ENCODE measurements around the gene KLRD1. TPM values are rescaled to one million over a fixed set of nuclear protein-coding genes. Genes with fewer than 3 reads are reported as not detected.
"Not testable (repeated sequence)": the region's sequence is repeated elsewhere in the genome, so short reads cannot be mapped to it uniquely, and the experiment has no call there.

KLRD1 gene
- total RNA-seq, 2 experiments from 2014 or later: 0.22 to 0.26 TPM

DNA sequence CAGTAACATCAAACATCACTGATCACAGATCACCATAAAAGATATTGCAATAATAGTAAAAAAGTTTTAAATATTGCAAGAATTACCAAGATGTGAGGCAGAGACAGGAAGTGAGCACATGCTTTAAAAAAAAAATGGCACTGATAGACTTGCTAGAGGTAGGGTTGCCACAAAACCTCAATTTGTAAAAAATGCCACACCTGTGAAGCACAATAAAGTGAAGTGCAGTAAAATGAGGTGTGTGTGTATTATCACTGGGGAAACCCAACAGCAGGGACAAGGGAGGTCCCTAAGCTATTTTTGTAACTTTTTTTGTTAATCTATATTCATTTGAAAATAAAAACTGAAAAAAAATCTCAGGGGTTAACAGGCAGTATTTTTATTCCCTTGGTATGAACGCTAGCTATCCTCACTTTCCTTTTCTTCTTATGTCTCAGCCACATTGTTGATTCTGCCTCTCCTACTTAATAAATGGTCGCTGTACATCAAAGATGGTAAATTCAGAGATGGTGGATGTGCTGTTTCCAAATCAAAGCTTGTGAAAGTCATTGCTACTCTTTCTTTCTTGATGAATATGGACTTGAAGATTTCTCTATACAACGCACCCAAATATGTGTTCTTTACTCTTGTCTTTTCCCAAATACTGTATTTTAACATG lies 14.0 kb upstream of the KLRD1 start:
- no peak for DNase-seq
- Mint-ChIP-seq H3K27ac (no peak overlapping the region), H3K9me3 (no peaks in the 10 kb centered on the region), H3K36me3 (no peaks in the 10 kb centered on the region), H3K4me1 (ENCODE audit: low read depth) (peaks cover 17% of the 10 kb centered on the region), H3K4me3 (no peak overlapping the region), H3K27me3 (peaks cover 10% of the 10 kb centered on the region)
- CTCF ChIA-PET: interaction anchor here (0.5 to 1.1 kb wide), 3 partner anchors 9 to 1213 kb away, joined by 3 read pairs; no protein-coding TSS in a partner anchor
- intact Hi-C loops (cut with micrococcal nuclease): loop anchor here (1.0 kb wide), 2 partner anchors 11 to 27 kb away; no protein-coding TSS in a partner anchor
- POLR2A ChIA-PET: interaction anchor here (1.5 kb wide), 1 partner anchor 25 kb away, joined by 3 read pairs; no protein-coding TSS in a partner anchor

- peak; percentile 53 for DNase-seq
- intact Hi-C loops (cut with micrococcal nuclease): loop anchor here (5.0 to 10.0 kb wide), 4 partner anchors 154 to 559 kb away; partner anchors contain the start of genes CLEC2B and STYK1
- H3K9me3 Mint-ChIP-seq: no peaks in the 10 kb centered on the region
- H3K4me1 Mint-ChIP-seq (ENCODE audit: low read depth): peaks cover 49% of the 10 kb centered on the region
- H3K27me3 Mint-ChIP-seq: peaks cover 23% of the 10 kb centered on the region
- ChIA-PET CTCF (interaction anchor here (1.0 kb wide), 1 partner anchor 21 kb away, joined by 3 read pairs; no protein-coding TSS in a partner anchor), POLR2A (interaction anchor here (0.8 to 0.9 kb wide), 2 partner anchors 17 to 20 kb away, joined by 3 to 4 read pairs; no protein-coding TSS in a partner anchor)
- H3K4me3 Mint-ChIP-seq: no peak overlapping the region
- H3K27ac Mint-ChIP-seq: no peak overlapping the region
- no peaks in the 10 kb centered on the region for H3K36me3 Mint-ChIP-seq
These were observed 6.6 kb upstream of the KLRD1 start for GRCh38 chr12:10301103-10301502.

DNA sequence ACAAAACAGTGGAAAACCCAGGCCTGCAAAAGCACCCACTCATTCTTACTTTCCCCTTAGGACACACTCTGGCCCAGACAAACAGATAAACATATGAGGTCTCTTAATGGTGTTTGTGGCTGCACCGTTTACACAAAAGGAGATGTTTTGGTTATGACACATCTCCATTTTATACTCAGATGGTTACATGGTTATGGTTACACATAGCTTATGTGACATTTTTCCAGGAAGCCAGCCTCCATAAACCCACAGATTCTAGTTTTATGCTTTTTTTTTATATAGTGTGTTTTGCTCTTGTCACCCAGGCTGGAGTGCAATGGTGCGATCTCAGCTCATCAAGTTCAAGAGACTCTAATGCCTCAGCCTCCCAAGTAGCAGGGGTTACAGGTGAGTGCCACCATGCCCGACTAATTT lies 3.5 kb upstream of the KLRD1 start:
- CTCF ChIA-PET: interaction anchor here (0.7 to 1.9 kb wide), 3 partner anchors 16 to 446 kb away, joined by 3 to 7 read pairs (median 7); no protein-coding TSS in a partner anchor
- Mint-ChIP-seq H3K36me3 (no peaks in the 10 kb centered on the region), H3K9me3 (no peaks in the 10 kb centered on the region), H3K27ac (peak overlapping the region; percentile 46), H3K4me1 (ENCODE audit: low read depth) (peaks cover 44% of the 10 kb centered on the region), H3K27me3 (peaks cover 21% of the 10 kb centered on the region), H3K4me3 (no peak overlapping the region)
- intact Hi-C loops (cut with micrococcal nuclease): loop anchor here (1.0 to 10.0 kb wide), 11 partner anchors 11 to 562 kb away; partner anchors contain the start of genes CLEC2B, GABARAPL1, STYK1 and YBX3
- POLR2A ChIA-PET: interaction anchor here (0.7 to 3.0 kb wide), 4 partner anchors 14 to 80 kb away, joined by 3 to 14 read pairs (median 4); no protein-coding TSS in a partner anchor
- DNase-seq: peak; percentile 65

- peaks cover 44% of the 10 kb centered on the region for H3K4me1 Mint-ChIP-seq (ENCODE audit: low read depth)
- intact Hi-C loops (cut with micrococcal nuclease): loop anchor here (2.0 to 10.0 kb wide), 3 partner anchors 17 to 417 kb away; partner anchors contain the start of genes STYK1 and YBX3
- no peak overlapping the region for H3K27ac Mint-ChIP-seq
- peaks cover 23% of the 10 kb centered on the region for H3K27me3 Mint-ChIP-seq
- no peak overlapping the region for H3K4me3 Mint-ChIP-seq
- no peaks in the 10 kb centered on the region for H3K36me3 Mint-ChIP-seq
- ChIA-PET POLR2A (interaction anchor here (3.0 kb wide), 1 partner anchor 15 kb away, joined by 14 read pairs; no protein-coding TSS in a partner anchor), CTCF (interaction anchor here (1.3 kb wide), 1 partner anchor 70 kb away, joined by 7 read pairs; no protein-coding TSS in a partner anchor)
- no peak for DNase-seq
- H3K9me3 Mint-ChIP-seq: no peaks in the 10 kb centered on the region
These were observed 2.3 kb upstream of the KLRD1 start for GRCh38 chr12:10305411-10305810.

DNA sequence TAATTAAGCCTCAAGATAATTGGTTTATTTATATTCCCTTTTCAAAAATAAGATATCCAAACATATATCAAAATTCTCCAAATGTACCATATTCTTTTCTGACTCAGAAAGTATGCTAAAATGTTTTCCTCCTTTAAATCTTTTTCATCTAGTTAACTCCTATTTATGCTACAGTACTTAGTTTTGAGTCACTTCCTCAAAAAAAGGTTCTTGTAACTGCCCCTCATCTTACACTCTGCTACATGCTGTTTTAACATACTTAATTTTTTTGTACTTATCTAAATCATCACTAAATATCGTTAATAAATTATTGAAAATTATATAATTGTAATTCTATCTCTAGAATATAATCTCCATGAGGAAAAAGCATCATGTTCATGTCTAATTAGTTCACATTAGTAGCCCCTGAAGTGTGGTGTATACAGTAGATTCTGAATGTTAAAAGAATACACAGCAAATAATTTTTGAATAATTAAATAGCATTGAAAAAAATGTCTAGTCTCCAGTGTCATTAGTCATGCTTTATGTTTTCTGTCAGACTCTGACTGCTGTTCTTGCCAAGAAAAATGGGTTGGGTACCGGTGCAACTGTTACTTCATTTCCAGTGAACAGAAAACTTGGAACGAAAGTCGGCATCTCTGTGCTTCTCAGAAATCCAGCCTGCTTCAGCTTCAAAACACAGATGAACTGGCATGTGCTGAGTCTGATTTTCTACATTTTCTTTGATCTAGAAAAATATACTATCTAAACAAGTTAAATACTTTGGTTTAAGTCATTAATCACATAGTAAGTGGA lies 3.5 kb downstream of the KLRD1 start:
- H3K27ac Mint-ChIP-seq: no peak overlapping the region
- POLR2A ChIA-PET: no interaction called here
- no peak overlapping the region for H3K4me3 Mint-ChIP-seq
- H3K4me1 Mint-ChIP-seq (ENCODE audit: low read depth): no peaks in the 10 kb centered on the region
- DNase-seq: no peak
- H3K27me3 Mint-ChIP-seq: peaks cover 18% of the 10 kb centered on the region
- CTCF ChIA-PET: interaction anchor here (0.8 kb wide), 1 partner anchor 568 kb away, joined by 3 read pairs; no protein-coding TSS in a partner anchor
- H3K9me3 Mint-ChIP-seq: no peaks in the 10 kb centered on the region
- intact Hi-C loops (cut with micrococcal nuclease): no loop called here
- H3K36me3 Mint-ChIP-seq: no peaks in the 10 kb centered on the region

GRCh38 chr12:10319388-10319787 lies 11.7 kb downstream of the KLRD1 start:
- no peak overlapping the region for H3K27ac Mint-ChIP-seq
- CTCF ChIA-PET: interaction anchor here (0.7 to 1.4 kb wide), 3 partner anchors 12 to 17 kb away, joined by 3 to 7 read pairs (median 3); no protein-coding TSS in a partner anchor
- no peaks in the 10 kb centered on the region for H3K36me3 Mint-ChIP-seq
- no peak overlapping the region for H3K4me3 Mint-ChIP-seq
- POLR2A ChIA-PET: interaction anchor here (1.1 to 2.5 kb wide), 2 partner anchors 16 to 27 kb away, joined by 3 to 14 read pairs; no protein-coding TSS in a partner anchor
- intact Hi-C loops (cut with micrococcal nuclease): no loop called here
- H3K4me1 Mint-ChIP-seq (ENCODE audit: low read depth): peaks cover 24% of the 10 kb centered on the region
- no peaks in the 10 kb centered on the region for H3K9me3 Mint-ChIP-seq
- no peak for DNase-seq
- peaks cover 20% of the 10 kb centered on the region for H3K27me3 Mint-ChIP-seq

GRCh38 chr12:10320643-10321042 lies 13.0 kb downstream of the KLRD1 start:
- peaks cover 21% of the 10 kb centered on the region for H3K27me3 Mint-ChIP-seq
- peaks cover 24% of the 10 kb centered on the region for H3K4me1 Mint-ChIP-seq (ENCODE audit: low read depth)
- intact Hi-C loops (cut with micrococcal nuclease): loop anchor here (1.0 to 2.0 kb wide), 6 partner anchors 16 to 221 kb away; no protein-coding TSS in a partner anchor
- ChIA-PET CTCF (interaction anchor here (0.7 to 1.4 kb wide), 2 partner anchors 16 to 167 kb away, joined by 3 to 7 read pairs; no protein-coding TSS in a partner anchor), POLR2A (interaction anchor here (0.6 to 2.5 kb wide), 2 partner anchors 17 to 20 kb away, joined by 4 to 14 read pairs; no protein-coding TSS in a partner anchor)
- H3K9me3 Mint-ChIP-seq: no peaks in the 10 kb centered on the region
- H3K27ac Mint-ChIP-seq: peak overlapping the region; percentile 46
- H3K36me3 Mint-ChIP-seq: no peaks in the 10 kb centered on the region
- DNase-seq: no peak
- no peak overlapping the region for H3K4me3 Mint-ChIP-seq

DNA sequence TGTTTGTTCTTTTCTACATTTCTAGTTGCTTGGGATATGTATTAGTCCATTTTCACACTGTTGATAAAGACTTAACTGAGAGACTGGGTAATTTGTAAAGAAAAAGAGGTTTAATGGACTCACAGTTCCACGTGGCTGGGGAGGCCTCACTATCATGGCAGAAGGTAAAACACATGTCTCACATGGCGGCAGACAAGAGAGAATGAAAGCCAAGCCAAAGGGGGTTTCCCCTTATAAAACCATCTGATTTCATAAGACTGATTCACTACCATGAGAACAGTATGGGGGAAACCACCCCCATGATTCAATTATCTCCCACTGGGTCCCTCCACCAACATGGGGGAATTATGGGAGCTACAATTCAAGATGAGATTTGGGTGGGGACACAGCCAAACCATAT lies 21.0 kb downstream of the KLRD1 start:
- H3K27ac Mint-ChIP-seq; H3K4me1 Mint-ChIP-seq (ENCODE audit: low read depth); H3K36me3 Mint-ChIP-seq; DNase-seq; POLR2A ChIA-PET; CTCF ChIA-PET; intact Hi-C loops (cut with micrococcal nuclease); H3K4me3 Mint-ChIP-seq: not testable (repeated sequence)
- Mint-ChIP-seq H3K27me3 (peaks cover 21% of the 10 kb centered on the region), H3K9me3 (peaks cover 10% of the 10 kb centered on the region)

DNA sequence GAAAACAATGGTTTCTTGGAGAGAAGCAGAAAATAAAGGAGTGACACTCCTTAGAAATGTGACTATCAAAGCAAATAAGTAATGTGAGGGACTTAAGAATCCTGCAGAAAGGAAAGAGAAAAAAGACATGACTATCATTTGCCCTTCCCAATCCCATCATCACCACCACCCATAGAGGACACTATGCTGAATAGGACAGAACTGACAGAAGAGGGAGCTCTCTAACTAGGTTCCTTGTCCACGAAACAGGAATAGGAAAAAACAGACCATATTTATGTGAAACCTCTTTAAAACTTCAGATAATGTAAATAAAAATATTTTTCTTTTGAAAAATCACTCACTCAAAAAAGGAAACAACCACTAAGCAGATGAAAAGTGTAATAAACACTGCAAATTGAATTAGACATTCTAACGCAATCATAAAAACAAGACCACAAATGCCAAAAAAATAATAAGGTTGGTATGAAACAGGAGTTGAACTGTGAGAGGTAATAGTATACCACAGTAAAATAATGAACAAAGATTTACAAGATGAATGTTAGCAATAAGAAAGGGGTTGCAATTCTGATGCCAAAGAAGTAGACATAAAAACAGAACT lies 24.1 kb downstream of the KLRD1 start:
- no peak for DNase-seq

GRCh38 chr12:10336196-10336595 lies 28.5 kb downstream of the KLRD1 start:
- intact Hi-C loops (cut with micrococcal nuclease); H3K4me1 Mint-ChIP-seq (ENCODE audit: low read depth); DNase-seq; H3K27me3 Mint-ChIP-seq; CTCF ChIA-PET; H3K27ac Mint-ChIP-seq; H3K9me3 Mint-ChIP-seq; H3K36me3 Mint-ChIP-seq; H3K4me3 Mint-ChIP-seq; POLR2A ChIA-PET: not testable (repeated sequence)

More for the DNA sequence above, 24.1 kb downstream of the KLRD1 start:
- intact Hi-C loops (cut with micrococcal nuclease): loop anchor here (1.0 to 2.0 kb wide), 4 partner anchors 33 to 231 kb away; no protein-coding TSS in a partner anchor
- Mint-ChIP-seq H3K27ac (no peak overlapping the region), H3K4me3 (no peak overlapping the region), H3K4me1 (ENCODE audit: low read depth) (peaks cover 2% of the 10 kb centered on the region), H3K36me3 (peaks cover 2% of the 10 kb centered on the region), H3K9me3 (peaks cover 10% of the 10 kb centered on the region), H3K27me3 (peaks cover 9% of the 10 kb centered on the region)
- ChIA-PET POLR2A (no interaction called here), CTCF (interaction anchor here (1.7 to 2.3 kb wide), 2 partner anchors 96 to 231 kb away, joined by 7 to 8 read pairs; no protein-coding TSS in a partner anchor)

DNA sequence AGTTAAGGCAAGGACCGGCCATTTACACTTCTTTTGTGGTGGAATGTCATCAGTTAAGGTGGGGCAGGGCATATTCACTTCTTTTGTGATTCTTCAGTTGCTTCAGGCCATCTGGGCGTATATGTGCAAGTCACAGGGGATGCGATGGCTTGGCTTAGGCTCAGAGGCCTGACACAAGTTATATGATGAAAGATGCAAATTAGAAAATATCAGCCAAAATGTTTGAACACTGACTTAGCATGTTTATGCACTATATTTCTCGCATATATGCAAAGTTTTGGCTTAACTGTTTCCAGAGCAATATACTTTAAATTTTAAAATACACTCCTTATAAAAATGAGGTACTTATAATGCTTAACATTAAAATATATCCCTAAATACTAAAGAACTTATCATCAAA lies 30.8 kb downstream of the KLRD1 start:
- H3K27me3 Mint-ChIP-seq; DNase-seq; POLR2A ChIA-PET; intact Hi-C loops (cut with micrococcal nuclease); CTCF ChIA-PET; H3K27ac Mint-ChIP-seq; H3K36me3 Mint-ChIP-seq; H3K4me1 Mint-ChIP-seq (ENCODE audit: low read depth); H3K4me3 Mint-ChIP-seq; H3K9me3 Mint-ChIP-seq: not testable (repeated sequence)

Data from activated CD4-positive, alpha-beta memory T cell treated with anti-CD3 and anti-CD28 coated beads for 36 hours (primary cell).